EL (cell line): ENCODE results near the gene MTOR.
"Not testable (repeated sequence)": the region's sequence is repeated elsewhere in the genome, so short reads cannot be mapped to it uniquely, and the experiment has no call there.

Source experiments
- DNase-seq: peaks from one replicate; pipeline ENCODE4 v3.0.0-alpha.2; 2016

Gene MTOR

GRCh38 chr1:11262171-11263049 is at the start of gene MTOR:
TSS of gene MTOR (minus strand) at chr1:11262551. CDS start at chr1:11259409, 3,142 bp downstream.
- peak; percentile 100 for DNase-seq

GRCh38 chr1:11309385-11309784 is 47.0 kb upstream of the MTOR start:
- no peak for DNase-seq

GRCh38 chr1:11308699-11309224 is 46.4 kb upstream of the MTOR start:
- no peak for DNase-seq

- peak; percentile 22 for DNase-seq
Measured at GRCh38 chr1:11307852-11308251, 45.5 kb upstream of the MTOR start.

- not testable (repeated sequence) for DNase-seq
Measured at GRCh38 chr1:11305516-11305915, 43.2 kb upstream of the MTOR start.

GRCh38 chr1:11302366-11302765 is 40.0 kb upstream of the MTOR start:
- DNase-seq, result no peak

GRCh38 chr1:11301601-11302000 is 39.2 kb upstream of the MTOR start:
- no peak for DNase-seq

GRCh38 chr1:11299225-11299574 is 36.8 kb upstream of the MTOR start:
- no peak for DNase-seq

- DNase-seq, result no peak
Measured at GRCh38 chr1:11298390-11299224, 36.3 kb upstream of the MTOR start.

GRCh38 chr1:11297774-11298173 is 35.4 kb upstream of the MTOR start:
- not testable (repeated sequence) for DNase-seq

- no peak for DNase-seq
Measured at GRCh38 chr1:11295905-11296304, 33.6 kb upstream of the MTOR start.

GRCh38 chr1:11294951-11295350 is 32.6 kb upstream of the MTOR start:
- DNase-seq, result no peak

GRCh38 chr1:11293856-11294255 is 31.5 kb upstream of the MTOR start:
- peak; percentile 26 for DNase-seq

GRCh38 chr1:11291049-11291448 is 28.7 kb upstream of the MTOR start:
- DNase-seq, result no peak

- no peak for DNase-seq
Measured at GRCh38 chr1:11289064-11289463, 26.7 kb upstream of the MTOR start.

GRCh38 chr1:11286735-11287410 is 24.5 kb upstream of the MTOR start:
- DNase-seq, result peak; percentile 45

- DNase-seq, result peak; percentile 10
Measured at GRCh38 chr1:11285883-11286734, 23.8 kb upstream of the MTOR start.

GRCh38 chr1:11284784-11285183 is 22.4 kb upstream of the MTOR start:
- DNase-seq, result no peak

GRCh38 chr1:11283151-11283550 is 20.8 kb upstream of the MTOR start:
- DNase-seq, result no peak

GRCh38 chr1:11281518-11282331 is 19.4 kb upstream of the MTOR start:
- peak; percentile 90 for DNase-seq

- no peak for DNase-seq
Measured at GRCh38 chr1:11280719-11281376, 18.5 kb upstream of the MTOR start.
